ENCODE measurements around the gene SEC24B.

Gene SEC24B

GRCh38 chr4:109589119-109589518 is 155.5 kb downstream of the SEC24B start:
- no peak for DNase-seq

DNA sequence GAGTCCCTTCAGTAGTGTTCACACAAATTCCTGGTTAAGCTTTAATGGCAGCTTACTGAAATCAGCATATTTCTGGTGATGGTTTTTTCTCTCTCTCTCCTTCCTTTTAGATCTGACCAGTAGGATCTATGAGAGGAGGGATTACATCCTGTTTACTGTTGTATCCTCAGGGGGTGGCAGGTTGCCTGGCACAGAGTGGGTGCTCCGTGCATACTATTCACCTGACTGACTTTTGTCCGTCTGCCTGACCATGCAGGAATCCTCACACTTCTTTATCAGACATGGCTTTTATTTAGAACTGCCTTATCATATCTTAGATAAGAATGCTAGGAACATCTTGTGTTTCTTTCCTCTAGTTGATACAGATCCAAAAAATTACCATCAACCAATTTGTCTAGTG is 156.0 kb downstream of the SEC24B start:
- no peak for DNase-seq

Data from activated CD8-positive, alpha-beta memory T cell treated with anti-CD3 and anti-CD28 coated beads, Interleukin-2, amount 50 U/mL, for 48 hours (primary cell).